DMS53 treated with DMSO at 0.1 percent for 48 hours (cell line): ENCODE results near the gene ADSS1.
A peak's percentile ranks its signal among the peaks of the same experiment; 100 is the strongest.

Experiments used
- DNase-seq: peaks from one replicate; lab custom pipeline; 2025; ENCODE audit not compliant: unreplicated experiment; lab: John Stamatoyannopoulos, UW

ADSS1 gene

DNA sequence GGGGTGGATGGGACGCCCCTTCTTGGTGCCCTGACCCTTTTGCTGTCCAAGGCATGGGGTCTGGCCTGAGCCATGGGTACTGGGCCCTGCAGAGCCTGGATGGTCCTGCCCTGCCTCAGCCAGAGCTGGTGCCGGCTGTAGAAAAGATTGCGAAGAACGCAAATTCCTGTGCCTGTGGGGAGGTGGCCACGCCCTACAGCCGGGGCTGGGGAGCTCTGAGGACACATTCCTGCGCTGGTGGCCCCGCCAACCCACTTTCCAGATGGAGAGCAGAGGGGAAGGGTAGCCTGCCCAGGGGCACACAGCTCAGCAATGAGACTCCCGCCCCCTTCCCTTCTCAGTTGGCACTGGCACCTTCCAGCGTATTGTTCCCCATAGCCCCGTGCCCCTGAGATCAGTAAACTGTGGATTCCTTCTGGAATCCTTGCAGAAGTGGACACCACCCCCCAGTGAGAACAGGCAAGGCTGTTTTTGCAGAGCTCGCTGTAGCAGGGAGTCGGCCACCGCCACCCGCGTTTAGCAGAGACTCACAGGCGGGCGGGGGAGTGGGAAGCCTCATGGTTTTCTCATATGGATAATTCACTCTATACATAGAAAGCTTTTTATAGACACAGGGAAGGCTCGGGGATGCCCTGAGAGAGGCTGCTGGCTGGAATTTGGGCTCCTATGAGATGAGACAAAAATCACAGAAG, 26.0 kb upstream of the ADSS1 start:
- DNase-seq, result no peak

DNA sequence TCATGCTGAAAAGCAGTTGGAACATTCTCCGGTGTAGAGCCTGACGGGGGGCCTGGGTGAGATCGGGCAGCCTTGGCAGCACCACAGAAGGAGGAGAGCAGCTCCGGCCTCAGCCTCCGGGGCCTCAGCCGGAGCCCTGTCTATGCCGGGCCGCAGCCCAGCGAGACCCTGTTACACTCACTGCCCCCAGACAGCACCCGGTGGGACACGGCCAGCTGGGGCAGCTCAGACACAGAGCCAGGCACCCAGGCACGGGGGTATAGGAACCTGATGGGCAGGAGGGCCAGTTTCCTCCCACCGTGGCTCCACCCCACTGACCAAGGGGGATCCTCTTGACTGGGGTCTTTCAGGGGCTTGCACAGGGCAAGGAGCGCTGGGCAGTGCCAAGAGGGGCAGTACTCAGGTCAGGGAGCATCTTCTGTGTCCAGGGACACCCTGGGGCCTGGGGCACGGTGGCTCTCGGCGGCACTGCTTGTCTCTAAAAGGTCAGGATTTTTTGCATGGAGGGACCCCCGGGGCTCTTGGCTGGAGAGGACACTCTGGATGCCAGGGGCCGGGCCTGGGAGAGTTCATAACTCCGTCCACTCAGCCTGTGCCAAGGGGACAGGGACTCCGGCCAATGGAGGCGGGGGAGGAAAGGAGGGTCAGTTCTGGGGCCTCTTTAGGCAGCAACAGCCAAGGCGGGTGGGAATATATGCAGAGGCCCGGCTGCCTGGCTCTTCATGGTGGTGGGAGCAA, 25.2 kb upstream of the ADSS1 start:
- DNase-seq, result no peak

DNA sequence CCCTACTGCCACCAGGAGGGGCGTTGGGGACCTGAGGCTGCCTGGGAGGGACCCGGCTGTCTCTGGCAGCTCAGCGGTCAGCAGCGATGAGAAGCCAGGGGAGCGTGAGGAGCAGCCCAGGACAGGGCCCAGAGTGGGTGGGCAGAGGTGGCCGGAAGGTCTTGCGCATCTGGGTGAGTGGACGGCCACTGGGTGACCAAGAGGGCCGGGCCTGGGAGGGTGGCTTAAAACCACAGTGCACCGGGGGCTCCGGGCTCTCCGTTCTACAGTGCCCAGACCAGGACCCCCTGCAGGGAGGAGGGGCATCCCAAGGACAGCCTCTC, 24.6 kb upstream of the ADSS1 start:
- no peak for DNase-seq

DNA sequence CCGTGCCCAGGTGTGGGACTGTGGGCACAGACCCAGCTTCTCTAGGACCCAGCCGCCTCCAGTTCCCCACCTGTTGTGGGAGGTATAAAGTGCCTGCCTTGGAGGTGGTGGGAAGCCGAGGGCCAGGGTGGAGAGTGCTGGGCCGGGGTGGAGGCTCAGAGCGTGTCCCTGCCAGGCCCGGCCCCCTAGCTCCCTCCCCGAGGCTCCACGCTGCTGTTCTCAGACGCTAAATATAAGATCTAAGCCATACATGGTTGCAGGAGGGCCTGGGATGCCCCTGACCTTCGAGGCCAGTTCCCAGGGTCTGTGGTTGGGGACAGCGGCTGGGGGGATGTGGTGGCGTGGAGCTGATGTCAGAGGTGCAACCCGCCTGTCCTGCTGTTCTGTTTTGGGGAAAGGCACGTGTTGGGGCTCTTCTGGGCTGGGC, 23.8 kb upstream of the ADSS1 start:
- no peak for DNase-seq

DNA sequence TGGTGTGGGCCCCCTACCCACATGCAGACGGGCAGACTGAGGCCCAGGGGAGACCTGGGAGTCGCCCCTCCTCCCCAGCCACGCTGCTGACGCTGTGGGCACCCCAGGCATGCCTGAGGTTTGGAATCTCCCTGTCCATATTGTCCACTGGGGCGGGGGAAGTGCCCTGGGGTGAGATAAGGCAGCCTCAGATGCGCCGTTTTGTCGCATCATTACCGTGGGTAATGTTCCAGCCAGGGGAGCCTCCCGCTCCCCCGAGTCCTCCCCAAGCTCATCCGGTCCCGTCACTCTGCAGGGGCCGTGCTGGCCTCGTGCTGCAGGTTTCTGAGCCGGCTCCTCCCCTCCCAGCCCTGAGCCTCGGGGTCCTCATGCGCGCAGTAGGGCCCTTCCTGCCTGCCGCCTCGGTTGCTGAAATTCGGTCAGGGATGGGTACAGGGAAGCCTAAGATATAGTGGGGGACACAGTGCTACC, 23.2 kb upstream of the ADSS1 start:
- DNase-seq, result no peak

DNA sequence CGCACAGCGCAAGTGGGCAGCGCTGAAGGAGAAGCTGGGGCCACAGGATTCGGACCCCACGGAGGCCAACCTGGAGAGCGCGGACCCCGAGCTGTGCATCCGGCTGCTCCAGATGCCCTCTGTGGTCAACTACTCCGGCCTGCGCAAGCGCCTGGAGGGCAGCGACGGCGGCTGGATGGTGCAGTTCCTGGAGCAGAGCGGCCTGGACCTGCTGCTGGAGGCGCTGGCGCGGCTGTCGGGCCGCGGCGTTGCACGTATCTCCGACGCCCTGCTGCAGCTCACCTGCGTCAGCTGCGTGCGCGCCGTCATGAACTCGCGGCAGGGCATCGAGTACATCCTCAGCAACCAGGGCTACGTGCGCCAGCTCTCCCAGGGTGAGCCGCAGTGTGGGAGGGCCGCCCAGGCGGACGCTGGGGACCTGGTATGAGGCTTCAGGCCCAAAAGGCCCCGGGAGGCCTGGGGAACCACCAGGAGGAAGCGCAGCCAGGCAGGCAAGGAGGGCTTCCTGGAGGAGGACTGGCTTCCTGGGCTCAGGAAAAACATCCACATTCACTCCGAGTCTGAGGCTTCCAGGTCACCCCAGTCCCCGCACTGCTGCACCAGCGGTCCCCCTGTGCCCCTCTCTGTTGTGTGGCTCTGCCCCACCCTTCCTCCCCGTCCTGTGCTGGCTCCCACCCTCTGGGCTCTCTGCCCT, 22.5 kb upstream of the ADSS1 start:
- DNase-seq, result no peak

DNA sequence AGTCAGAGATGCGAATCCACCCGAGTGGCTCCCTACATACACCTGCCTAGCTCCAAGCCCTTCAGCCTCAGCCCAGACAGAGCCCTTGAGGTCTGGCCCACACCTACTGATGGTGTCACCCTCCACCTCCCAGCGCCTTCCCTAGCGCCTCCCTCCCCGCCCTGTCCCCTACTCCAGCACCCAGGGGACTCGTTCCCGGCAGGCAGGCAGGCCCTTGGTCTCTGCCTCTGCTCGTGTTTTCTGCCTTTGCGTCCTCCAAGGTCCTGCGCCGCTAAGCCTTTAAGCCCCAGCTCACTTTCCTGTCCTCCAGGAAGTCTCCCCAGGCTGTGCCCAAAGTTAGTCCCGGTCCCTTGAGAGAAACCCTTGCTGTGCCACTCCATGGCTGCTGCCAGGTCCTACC, 21.9 kb upstream of the ADSS1 start:
- no peak for DNase-seq

DNA sequence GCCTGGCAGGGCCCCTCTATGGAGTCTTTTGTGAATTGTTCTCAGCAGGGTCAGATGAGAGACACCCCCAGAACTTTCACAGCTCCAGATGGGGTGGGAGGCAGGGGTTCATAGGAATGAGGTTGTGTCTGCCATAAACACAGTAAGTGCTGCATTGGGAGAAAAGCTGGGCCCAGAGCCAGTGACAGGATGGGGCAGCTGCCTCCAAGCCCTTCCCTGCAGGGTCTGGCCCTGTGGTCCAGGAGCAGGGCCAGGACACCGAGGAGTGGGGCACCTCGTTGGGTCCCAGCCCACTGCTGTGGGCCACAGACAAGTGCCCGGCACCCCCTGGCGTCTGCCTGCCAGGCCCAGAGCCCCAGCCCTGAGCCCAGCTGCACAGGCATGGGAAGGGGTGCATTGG, 21.4 kb upstream of the ADSS1 start:
- no peak for DNase-seq

DNA sequence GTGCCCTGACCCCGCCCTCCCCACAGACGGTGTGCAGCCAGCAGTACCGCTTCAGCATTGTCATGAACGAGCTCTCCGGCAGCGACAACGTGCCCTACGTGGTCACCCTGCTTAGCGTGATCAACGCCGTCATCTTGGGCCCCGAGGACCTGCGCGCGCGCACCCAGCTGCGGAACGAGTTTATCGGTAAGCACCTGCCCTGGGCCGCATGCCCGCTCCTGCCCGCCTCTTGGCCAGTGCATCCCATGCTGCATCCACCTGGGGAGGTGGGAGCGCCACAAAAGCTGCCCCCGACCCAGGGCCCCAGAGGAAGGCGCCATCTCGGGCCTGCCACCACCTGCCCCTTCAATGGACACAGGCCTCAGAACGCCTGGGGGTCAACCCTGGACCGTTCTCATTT, 20.8 kb upstream of the ADSS1 start:
- no peak for DNase-seq

DNA sequence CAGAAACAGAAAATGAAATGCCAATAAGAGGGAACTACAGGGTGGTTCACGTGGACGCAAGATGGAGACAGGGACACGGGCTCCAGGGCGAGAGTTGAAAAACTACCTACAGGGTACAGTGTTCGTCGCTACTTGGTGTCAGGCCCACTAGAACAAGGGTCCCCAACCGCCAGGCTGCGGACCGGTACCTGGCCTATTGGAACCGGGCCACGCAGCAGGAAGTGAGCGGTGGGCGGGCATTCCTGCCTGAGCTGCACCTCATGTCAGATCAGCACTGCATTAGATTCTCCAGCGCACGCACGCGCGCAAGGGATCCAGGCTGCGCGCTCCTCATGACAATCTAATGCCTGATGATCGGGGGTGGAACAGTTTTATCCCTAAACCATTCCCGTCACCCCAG, 19.8 kb upstream of the ADSS1 start:
- DNase-seq, result no peak

DNA sequence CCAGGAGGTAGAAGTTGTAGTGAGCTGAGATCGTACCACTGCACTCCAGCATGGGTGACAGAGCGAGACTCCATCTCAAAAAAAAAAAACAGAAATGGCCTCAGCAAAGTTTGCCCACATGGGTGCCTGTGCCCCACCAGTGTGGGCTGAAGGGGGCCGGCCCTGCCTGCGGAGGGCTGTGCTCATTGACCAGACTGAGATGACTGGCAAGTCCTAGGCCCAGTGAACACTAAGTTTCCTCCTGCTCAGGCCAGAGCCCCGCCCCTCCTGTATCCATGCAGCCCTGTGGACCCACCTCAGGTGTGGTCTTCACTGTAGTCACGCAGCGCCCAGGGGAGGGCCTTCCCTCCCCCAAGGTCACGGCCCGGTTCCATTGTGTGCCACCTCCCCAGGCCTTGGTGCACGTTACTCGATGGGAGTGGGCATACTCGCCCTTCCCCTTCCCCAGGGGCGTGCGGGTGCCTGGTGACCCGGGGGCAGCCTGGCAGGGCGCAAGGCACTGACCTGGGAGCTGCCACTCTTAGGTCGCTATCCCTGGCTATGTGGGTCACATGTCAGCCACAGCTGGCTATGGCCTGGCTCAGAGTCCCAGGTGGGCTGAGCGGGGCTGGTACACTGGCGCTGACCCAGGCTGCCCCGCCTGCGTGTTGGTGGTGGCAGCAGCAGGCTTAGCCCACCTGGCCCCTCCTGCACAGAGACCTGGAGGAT, 18.5 kb upstream of the ADSS1 start:
- DNase-seq, result no peak

DNA sequence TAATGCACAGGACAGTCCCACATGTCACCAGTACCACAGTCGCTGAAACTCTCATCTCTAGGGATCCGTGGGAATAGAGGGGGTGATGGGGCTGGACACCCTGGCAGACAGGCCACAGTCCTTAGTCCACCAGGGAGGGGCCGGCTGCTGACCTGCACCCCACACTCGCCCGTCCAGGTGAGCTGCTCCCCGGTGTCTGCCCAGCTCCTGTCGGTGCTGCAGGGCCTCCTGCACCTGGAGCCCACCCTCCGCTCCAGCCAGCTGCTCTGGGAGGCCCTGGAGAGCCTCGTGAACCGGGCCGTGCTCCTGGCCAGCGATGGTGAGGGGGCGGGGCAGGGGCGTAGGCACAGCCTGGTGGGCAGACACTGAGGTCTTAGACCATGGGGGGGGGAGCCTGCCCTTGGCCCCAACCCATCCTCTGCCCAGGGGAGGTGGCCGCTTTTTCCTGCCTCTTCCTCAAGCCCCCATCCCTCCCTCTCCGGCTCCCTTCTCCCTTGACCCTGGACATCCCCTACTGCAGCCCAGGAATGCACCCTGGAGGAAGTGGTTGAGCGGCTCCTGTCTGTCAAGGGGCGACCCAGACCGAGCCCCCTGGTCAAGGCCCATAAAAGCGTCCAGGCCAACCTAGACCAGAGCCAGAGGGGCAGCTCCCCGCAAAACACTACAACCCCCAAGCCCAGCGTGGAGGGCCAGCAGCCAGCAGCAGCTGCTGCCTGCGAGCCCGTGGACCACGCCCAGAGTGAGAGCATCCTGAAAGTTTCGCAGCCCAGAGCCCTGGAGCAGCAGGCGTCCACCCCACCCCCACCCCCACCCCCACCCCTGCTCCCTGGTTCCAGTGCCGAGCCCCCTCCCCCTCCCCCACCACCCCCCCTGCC, 17.1 kb upstream of the ADSS1 start:
- DNase-seq, result no peak

DNA sequence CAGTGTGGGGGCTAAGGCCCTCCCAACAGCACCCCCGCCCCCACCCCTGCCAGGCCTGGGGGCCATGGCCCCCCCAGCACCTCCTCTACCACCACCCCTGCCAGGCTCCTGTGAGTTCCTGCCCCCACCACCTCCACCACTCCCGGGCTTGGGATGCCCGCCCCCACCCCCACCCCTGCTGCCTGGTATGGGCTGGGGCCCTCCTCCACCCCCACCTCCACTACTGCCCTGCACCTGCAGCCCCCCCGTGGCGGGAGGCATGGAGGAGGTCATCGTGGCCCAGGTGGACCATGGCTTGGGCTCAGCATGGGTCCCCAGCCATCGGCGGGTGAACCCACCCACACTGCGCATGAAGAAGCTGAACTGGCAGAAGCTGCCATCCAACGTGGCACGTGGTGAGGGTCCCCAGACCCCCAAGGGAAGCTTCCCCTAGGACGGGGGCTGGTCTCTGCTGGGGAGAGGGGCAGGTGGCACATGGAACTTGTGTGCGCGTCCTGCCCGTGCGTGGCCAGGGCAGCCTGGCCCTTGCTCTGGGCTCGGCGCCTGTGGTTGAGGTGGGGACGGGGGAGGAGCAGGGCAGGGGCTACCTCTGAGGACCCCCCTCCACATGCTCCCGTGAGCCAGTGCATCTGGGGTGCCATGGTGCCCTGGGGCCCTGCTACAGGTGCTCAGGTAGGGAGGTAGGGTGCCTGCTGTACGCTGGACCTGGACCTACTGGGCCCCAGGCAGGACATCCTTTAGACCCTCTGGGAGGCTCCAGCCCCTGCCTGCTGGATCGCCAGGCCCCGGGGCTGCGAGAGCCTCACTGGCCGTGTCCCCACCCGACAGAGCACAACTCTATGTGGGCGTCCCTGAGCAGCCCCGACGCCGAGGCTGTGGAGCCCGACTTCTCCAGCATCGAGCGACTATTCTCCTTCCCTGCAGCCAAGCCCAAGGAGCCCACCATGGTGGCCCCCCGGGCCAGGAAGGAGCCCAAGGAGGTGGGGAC, 16.1 kb upstream of the ADSS1 start:
- DNase-seq, result no peak

DNA sequence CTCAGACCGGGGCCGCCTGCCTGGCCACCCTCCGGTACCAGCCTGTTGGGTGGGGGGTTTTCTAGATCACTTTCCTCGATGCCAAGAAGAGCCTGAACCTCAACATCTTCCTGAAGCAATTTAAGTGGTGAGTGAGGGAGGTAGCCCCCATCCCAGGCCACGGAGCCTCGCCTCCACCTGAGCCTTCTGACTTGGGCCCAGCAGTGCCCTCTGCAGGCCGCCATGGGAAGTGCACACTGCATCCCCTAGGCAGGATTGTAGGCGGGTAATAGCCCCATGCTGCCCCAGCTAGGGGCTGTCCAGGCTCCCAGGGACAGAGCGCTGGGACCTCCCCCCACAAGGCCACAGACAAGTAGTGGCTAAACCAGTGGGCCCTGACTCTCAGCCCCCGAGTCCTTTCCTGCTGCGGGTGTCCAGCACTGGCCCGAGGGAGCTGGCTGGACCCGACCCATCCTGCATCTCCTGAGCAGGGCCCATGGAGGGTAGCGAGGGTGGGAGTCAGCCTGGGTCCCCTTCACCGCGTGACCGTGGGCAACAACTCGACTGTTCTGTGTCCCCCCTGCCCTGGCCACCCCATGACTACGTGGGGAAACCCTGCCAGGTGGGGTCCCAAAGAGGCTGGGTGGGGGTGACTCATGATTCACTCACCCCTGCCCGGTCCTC, 15.3 kb upstream of the ADSS1 start:
- DNase-seq, result peak; percentile 26

DNA sequence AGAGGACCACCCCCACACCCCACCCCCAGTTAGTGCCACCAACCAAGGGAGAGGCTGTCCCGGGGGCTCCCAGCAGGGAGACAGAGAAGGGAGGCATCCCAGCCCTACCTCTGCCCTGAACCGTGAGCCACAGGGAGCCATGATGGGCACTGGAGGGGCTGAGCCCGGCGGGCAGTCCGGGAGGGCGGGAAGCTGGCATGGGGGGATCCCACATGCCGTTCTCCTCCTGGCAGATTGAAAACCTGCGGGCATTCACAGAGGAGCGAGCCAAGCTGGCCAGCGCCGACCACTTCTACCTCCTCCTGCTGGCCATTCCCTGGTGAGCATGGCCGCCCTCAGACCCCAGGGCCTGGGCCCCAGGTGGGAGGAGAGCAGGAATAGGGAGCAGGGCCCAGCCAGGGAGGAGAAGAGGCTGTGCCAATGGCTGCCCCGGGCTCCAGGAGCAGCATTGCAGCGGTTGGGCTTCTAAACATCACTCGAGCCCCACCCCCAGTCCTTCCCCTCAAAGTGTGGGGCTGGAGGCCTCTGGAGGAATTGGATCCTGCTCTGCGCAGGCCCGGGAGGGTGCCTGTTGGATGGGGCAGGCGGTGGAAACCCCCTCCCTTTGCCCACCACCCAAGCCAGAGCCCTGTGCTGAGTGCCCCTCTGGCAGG, 14.5 kb upstream of the ADSS1 start:
- no peak for DNase-seq

DNA sequence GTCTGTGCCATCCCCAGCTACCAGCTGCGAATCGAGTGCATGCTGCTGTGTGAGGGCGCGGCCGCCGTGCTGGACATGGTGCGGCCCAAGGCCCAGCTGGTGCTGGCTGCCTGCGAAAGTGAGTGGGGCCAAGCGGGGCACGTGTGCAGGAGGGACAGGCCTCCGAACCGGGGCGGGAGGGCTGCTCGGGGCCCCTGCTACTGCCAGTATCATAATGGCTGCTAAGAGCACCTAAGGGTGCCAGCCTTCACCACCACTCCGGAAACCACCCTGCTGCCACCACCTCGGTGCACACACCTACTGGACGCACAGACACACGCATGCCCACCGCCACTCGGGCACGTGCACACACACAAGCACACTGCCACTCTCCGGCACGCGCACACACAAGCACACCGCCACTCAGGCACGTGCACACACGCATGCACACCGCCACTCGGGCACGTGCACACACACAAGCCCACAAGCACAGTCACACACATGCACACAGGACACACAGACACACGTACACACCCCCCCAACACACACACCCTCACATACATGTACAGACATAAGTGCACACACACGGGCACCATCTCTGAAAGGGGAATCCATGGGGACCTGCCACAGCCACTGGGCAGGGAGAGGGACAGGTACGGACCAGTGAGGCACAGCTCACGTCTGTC, 13.8 kb upstream of the ADSS1 start:
- DNase-seq, result no peak

DNA sequence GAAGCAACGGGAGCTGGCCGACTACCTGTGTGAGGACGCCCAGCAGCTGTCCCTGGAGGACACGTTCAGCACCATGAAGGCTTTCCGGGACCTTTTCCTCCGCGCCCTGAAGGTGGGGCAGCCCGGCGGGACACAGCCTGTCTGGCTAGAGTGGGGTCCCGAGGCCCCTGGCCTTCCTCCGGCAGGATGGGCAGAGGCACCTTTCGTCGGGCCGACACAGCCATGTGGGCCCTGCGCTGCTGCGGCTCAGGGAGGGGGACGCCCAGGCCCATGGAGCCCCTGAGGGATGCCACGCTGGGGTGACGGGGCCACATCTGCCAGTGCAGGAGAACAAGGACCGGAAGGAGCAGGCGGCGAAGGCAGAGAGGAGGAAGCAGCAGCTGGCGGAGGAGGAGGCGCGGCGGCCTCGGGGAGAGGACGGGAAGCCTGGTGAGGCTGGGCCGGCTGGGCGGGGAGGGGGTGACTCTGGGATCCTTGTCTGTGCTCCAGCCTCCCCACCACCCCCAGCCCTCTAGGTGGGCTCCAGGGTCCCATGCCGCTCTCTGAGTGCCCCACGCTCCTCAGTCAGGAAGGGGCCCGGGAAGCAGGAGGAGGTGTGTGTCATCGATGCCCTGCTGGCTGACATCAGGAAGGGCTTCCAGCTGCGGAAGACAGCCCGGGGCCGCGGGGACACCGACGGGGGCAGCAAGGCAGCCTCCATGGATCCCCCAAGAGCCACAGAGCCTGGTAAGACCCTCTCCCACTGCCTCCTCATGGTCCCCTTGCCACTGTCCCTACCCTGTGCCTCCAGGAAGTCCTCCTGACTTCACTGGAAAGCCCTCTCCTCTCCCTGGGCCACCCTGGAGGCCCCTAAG, 10.9 kb upstream of the ADSS1 start:
- DNase-seq, result no peak
